Activated CD8-positive, alpha-beta memory T cell treated with anti-CD3 and anti-CD28 coated beads, Interleukin-2, amount 50 U/mL, for 1 hour (primary cell): Measurements from ENCODE around the gene KIRREL1.
"Not testable (repeated sequence)": the region's sequence is repeated elsewhere in the genome, so short reads cannot be mapped to it uniquely, and the experiment has no call there.

Experiments
- DNase-seq: peaks from one replicate; pipeline ENCODE4 v3.0.0-alpha.2; 2020; ENCODE audit errors: extremely low read depth

The KIRREL1 gene

DNA sequence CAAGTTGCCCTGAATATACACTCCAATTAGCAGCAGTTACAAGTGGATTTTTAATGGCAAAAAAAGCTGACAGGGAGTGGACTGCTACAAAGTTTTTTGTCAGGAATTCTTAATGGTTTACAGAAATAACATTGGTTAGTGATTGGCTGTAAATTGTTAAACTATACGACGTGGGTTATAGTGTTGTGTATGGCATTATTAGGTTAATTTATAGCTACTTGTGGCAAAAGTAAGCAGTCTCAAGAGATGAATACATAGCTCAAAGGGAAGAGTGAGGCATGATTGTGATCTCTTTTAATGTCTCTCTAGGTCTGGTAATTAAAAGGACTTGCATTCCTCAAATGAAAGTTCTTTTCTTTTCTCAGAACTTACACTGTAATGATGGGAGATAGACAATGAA, 111.4 kb downstream of the KIRREL1 start:
- no peak for DNase-seq

DNA sequence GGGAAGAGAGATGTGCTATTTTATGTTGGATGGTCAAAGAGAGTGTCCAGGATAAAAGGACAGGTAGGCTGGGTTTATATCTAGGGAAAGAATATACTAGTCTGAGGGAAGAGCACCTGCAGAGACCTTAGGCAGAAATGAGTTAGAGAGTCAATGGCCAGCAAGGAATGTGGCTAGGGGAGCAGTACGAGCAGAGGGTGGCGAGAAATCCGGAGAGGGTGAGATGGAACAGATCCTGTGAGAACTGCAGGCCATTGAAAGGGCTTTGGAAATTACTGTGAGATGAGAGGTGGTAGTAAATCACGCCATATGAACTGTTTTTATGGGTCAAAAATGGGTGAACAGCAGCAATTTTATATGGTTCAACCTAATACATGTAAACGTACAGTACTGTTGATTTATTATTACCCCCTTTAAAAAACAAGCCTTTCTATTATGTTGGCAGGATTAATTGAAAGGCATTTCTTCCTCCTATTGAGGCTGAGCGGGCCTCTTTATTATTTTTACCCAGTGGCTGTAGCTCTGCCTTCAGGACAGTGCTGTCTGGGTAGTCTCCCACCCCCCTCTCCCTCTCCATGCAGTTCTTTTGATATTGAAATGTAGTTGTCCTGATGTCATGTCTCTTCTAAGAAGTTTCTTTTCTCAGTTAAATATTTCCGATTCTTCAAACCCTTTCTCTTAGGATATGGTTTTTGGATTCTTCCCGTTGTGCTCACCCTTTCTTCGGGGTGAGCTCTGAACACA, 112.1 kb downstream of the KIRREL1 start:
- DNase-seq = no peak

DNA sequence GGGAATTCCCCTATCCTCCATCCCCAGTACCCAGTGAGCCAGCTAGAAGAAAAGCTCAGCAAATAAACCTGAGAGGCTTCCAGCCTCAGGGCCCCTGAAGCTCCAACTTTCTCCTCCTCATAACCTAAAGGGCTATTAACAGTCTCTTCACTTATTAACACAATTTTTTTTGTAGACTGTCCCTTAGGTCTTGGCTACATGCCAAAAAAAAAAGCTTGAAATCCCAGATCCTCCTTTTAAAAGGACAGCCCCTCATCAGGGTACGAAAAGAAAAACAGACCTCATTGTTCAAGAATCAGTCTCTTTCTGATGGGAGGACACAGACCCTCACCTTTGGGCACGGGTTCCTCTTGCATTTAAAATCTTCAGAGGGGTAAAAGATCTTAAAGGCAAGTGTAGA, 114.5 kb downstream of the KIRREL1 start:
- DNase-seq = no peak

DNA sequence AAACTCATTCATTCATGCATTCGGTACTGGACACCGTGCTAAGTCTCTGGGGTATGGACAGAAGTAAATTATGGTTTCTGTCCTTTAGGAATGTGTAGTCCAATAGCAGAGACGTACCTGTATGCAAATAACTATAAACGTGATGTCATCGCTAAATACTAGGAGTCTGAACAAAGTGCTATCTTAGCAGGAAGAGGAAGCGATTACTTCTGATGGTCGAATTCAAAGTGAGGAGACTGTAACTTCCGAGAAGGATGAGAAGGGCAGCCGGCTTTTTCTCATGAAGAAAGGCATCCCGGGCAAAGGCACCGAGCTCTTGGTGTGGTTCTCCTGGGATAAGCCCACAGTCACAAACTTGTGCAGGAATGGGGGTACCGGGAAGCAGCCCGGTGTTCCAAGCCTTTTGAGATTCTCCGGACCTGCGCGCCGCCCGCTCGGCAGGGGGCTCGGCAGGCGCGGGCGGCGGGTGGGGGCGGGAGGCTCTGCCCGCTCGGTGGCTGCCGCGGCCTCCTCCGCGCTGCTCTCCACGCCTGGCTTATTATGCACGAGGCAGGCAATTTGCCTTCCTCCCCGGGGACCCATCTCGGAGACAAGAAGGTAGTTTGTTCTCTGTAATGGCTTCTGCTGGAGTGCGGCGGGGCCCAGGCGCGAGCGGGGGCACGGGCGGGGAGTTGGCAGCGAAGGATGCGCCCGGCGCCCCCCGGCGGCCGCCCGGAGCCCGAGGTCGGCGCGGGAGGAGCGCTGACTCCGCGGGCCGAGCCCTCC, 119.7 kb downstream of the KIRREL1 start:
- no peak for DNase-seq

DNA sequence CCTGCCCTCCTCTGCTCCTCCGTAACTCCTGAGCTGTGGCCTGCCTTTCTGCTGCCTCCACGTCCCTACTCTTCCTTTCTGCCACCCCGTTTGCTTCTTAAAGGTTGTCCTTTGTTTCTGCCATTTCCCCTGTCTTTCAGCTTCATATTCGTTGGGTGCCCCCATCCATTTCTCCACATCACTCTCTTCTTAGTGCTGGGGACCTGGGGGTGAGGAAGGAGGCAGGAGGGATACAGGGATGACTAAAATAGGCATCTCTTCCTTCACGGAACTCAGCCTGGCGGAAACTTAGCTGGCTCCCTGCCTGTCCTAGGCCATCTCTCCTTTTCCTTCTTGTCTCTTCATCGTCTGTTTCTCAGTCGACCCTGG, 120.3 kb downstream of the KIRREL1 start:
- no peak for DNase-seq

DNA sequence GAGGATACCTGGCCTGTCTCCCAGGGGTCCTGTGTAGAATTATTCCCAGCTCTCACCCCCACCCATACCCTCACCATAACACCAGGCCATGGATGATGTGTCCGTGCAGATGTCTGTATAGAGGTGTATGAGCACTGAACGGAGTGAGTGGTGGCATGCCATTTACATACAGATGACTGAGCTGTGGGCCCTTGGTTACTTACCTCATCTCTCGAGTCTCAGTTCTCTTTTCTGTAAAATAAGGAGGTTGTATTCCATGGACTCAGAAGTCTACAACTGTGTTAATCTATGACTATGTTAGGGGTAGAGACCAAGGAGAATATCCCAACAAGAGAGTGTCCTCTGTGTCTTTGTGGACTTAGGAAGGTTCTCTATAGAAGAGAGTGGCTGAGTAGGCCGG, 121.7 kb downstream of the KIRREL1 start:
- DNase-seq = no peak

DNA sequence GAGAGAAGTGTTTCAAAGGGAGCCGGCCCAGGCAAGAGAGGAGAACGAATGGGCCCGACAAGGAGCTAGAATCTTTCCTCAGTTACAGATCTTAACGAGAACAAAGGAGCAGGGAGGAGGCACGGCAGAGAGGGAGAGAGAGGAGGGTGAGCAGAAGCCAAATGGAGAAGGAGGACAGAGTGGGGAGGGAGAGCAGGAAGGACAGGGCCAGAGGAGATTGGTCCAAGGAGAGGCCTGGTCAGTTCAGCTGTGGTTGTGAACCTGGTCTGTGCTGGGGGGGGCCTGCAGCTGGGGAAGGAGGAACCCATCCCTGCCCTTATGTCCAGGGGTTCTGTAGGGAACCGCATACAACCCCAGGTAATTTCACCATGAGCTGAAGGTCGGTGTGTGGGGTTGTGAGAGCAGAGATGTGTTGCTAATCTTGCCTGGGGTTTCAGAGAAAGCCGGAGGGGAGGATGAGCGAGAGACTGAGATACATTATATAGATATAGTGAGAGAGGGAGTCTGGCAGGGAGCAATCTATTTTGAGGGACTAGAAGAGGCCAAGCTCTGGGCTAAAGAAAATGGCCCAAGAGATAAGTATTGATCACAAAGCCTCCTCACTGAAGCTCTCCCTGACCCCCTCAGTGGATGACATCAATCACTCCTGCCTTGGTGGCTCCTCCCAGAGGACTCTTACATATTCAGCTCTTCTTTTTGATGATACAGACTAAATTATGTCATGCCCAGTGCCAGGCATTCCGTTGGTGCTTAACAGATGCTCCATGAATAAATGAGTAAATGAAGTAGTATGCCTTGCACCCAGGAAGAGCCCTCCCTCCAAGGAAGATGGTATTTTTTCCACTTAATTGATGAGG, 123.1 kb downstream of the KIRREL1 start:
- no peak for DNase-seq

DNA sequence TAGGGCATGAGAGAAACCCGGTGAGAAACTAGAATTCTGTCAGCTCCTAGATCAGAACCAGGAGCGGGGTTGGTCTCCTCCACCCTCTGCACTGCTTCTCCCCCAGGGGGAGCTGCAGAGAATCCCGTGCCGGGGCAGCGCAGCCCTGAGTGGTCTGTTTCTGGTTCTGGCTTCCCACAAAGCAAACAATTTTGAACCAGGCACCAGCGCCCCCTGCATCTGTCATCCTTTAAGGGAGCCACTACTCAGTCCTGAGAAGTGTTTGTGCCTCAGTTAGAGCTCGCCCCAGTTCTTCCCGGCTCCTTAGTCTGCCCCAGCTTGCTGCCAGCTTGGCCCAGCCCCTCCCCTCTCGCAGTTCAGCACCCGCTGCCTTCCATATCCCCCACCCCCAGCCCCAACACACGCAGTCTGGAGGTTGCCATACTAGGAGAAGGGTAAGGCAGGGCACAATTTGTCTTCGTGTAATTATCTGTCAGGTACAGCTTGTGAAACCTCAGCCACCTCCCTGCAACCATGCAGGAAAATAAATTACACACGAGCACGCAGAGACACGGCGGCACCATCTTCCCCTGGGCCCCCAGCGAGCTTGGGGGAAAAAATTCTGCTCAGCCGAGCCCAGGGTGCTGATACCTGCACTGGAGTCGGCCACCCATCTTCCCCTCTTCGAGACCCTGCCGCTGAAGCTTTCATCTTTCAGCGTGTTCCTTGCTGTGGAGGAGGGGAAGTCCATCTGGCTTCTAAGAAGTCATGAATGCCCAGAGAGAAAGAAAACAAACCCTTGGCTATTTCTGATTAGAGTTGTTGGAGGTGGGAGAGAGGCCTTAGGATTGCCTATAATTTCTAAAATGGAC, 124.6 kb downstream of the KIRREL1 start:
- no peak for DNase-seq

DNA sequence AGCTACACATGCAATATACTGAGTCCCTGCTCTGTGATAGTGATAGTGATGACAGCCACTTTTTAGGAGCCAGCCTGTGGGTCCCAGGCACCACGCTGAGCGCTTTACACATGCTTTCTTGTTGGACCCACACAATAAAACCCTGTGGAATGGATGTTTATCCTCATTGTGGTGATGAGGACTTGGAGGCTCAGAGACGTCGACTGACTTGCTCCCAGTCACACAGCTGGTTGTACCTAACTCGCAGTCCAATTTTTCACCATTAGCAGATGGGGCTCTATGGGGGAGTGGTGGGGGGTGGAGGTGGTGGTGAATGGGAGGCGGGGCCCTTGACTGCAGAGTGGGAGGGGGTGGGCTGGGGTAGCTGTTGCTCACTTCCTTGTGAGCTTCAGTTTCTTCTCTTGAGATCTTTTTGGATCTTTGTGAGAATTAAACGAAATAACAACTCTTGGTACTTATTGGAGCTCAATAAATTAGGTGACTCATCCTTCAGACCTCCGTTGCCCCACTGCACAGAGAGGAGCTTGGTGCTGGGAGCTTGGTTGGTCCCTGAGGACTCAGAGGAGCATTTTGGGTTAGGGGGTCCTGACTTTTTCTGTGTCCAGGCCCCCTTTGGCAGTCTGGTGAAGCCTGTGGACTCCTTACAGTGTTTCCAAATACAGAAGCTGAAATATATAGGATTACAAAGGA, 125.4 kb downstream of the KIRREL1 start:
- DNase-seq = no peak

DNA sequence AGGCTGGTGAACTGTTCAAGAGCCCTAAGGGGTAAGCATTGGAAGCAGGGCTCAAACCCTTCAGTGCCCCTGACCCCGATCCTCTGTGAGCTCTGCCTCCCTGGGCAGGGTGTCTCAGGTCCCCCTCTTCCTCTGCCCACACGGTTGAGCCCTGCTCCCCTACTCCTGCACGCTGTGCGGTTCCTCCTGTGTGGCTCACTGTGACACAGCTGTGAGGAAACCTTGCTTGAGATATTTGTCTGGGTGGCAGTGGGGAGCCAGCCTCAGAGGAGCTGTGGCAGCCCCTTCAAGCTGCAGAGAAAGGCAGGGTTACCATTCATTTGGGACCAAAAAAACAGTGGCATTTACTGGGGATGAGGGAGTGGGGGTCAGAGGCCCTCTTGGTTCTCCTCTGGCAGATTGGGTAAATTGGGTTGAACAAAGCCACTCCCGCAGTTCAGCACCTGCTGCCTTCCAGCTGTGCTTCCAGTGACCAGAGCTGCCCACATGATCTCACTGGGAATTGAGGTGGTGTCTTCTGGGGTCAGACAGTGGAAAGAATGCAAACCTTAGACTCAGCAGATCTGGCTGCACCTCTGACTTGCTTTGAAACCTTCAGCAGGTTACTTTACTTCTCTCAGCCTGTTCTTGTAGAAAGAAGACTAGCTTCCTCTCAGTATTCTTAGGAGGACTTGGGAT, 126.7 kb downstream of the KIRREL1 start:
- DNase-seq = no peak

DNA sequence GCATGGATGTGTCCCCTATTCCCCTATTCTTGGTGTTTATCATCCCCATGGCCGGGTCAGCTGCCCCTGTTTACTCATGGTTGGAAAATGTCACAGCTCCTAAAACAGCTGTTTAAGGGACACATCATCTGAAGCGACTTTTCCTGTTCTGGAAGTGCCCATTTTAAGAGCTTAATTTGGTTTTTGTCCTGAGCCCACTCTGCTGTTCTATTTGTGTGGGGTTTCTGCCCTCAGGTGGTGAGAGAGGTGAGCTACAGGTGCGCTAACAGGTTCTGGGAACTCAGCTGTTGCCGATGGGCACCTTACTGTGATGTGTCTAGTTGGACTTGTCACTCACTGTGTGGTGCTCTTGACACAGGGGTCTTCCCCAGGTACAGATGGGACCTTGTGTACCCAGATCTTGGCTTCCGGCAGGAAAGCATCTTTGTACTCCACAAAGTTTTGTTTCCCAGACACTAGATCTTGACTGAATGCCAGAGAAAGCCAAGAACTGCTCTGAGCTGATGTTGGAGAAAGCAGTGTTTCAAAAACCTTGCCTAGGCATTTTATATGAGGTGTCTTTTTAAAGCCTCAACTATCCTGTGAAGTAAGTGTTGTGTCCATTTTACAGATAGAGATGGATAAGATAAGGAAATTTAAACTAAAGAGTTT, 128.3 kb downstream of the KIRREL1 start:
- DNase-seq = no peak

DNA sequence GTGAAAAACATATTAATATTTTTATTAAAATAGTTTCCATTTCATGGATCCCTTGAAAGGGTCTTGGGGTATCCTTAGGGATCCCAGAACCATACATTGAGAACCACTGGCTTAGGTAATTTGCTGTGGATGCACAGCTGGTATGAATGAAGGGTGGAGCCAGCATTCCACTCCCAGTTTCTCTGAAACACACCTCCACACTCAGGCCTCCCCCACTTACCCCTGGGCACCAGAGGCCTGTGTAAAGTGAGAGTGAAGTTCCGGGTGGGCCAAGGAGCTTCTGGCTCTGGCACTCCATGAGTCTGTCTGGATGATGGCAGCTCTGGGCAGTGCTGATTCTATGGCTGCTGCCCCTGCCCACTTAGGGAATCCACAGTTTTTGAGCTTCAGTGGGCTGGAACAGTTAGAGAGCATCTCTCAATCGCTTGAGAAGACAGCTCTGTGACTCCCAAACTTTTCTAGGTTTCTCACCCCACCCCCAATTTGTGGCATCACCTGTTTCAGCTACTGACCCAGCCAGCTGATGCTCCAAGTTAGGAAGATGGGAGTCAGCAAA, 129.5 kb downstream of the KIRREL1 start:
- DNase-seq = no peak

DNA sequence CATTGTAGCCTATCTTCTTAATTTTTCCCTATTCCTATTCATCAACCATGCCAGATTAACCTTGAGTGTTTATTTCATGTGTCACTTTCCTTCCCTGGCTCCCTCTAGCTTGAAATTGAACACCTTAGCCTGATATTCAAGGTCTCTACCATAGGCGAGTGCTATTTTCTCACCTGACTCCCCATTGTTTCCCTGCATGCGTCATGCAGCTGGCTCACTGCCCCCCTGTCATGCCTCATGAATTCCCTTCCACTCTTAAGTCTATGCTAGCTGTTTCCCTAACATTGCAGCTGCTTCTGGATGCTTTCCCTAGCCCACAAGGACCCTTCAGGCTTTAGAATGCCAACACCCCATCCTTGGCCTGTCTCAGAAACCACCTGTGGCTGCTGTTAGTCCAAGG, 130.6 kb downstream of the KIRREL1 start:
- DNase-seq = no peak

DNA sequence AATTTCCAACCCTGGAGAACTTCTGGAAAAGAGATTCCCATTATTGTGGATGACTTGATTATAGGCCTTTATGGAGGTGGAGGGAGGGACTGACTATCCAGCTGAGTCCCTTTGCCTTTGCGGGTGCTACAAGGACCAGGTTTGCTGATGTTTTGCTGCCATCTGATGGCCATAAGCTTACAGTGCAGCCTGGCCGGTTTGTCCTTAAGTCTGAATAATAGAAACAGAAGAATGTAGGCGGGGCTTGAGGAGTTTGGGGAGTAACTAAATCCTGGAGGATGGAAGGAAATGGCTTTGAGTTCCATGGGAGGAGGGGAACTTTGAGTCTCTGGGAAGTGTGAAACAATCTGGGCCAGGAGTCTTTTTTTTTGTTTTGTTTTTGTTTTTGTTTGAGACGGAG, 131.6 kb downstream of the KIRREL1 start:
- peak; percentile 32 for DNase-seq

DNA sequence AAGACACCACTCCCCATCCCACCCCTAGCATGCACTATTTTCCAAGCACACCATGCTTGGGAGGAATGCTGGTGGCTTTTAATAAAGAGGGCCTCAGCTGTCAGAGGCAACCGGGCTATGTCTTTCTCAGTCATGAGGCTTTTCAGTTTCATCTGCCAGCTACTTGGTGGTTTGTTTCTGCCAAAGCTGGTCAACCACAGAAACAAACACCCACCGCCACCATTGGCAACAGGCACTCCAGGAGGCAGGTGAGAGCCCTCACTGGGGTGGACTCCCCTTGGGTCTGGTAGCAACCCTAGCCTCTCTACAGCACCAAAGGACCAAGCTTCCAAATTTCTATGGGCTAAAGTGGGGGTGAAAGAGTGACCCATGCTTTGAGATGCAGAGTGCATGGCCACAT, 133.0 kb downstream of the KIRREL1 start:
- no peak for DNase-seq

DNA sequence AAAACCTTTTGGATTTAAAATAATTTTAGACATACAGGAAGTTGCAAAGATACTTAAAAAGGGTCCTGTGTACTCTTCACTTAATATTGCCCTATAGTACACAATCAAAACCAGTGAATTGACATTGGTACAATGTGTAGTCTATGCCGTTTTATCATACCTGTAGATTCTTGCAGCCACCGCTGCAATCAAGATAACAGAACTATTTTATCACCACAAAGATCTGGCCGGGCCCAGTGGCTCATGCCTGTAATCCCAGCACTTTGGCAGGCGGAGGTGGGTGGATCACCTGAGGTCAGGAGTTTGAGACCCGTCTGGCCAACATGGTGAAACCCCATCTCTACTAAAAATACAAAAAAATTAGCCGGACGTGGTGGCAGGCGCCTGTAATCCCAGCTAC, 135.1 kb downstream of the KIRREL1 start:
- DNase-seq = not testable (repeated sequence)

DNA sequence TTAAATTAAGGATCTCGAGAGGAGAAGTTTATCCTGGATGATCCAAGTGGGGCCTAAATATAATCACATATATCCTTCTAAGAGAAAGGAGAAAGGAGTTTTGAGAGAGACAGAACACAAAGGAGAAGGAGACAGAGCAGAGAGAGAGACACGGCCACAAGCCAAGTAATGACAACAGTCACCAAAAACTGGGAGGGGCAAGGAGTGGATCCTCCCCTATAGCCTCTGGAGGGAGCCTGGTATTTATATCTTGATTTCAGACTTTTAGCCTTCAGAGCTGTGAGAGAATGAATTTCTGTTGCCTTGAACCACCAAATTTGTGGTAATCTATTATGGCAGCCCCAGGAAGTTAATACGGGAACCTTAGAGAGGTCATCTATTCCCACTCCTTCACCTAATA, 137.8 kb downstream of the KIRREL1 start:
- no peak for DNase-seq

DNA sequence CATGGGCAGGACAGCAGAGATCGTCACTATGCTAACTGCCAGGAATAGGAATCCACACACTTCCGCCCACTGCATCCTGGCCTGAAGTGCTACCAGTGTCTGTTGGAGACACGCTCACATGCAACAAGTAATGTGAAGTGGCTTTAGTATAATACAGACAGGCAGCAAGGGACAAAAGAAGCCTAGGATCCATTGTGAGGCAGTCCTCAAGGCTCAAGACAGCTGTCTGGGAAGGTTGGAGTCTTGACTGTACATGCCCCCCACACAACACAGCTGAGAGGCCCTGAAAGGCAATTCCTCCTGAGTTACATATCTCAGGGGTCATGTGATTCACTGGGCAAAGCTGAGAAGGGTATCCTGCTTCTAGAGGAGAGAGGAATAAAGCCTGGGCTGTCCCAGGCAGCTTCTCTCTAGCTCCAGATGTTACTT, 147.3 kb downstream of the KIRREL1 start:
- no peak for DNase-seq

DNA sequence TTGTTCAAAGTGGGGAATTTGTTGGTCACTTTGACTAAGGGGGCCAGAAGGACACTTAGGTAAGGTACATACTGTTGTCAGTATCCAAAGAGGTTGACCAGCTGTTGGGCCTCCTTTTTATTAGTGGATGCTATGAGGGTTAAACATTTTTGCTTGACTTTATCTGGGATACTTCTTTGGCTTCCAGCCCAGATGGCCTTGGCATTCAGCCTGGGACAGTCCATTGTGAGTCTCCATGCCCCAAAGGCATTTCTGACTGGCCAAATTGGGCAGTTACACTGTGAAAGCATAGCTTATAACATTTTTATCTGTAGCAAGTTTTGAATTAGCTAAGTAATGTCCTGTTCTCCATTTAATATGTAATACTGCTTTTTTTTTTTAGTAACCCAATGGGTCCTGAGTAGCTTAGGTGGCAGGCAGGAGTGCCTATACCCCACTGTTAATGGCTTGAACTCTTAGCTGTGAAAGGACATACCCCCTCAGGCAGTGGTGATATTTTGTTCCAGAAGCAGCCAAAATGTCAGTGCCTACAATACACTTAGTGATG, 151.8 kb downstream of the KIRREL1 start:
- no peak for DNase-seq
